GM21529 (cell line): Measurements from ENCODE around the gene CAND2.

Experiments
- ATAC-seq: cut with Tn5 transposase; IDR thresholded peaks from one replicate; pipeline ENCODE4 v1.9.1; 2021; ENCODE audit not compliant: unreplicated experiment

The CAND2 gene

GRCh38 chr3:12882336-12883310 is 86.1 kb downstream of the CAND2 start:
- ATAC-seq = no peak

- no peak for ATAC-seq
These were observed 87.8 kb downstream of the CAND2 start for GRCh38 chr3:12884186-12884680.
